Liver (tissue), 9 donors: ENCODE measurements around the gene PGAM5. TPM values are rescaled to one million over a fixed set of nuclear protein-coding genes. Genes with fewer than 3 reads are reported as not detected.

Experiments used
- DNase-seq: peaks from one replicate; pipeline ENCODE4 v3.0.0-alpha.2; 2017; ENCODE audit warnings: low spot score
- H3K27ac ChIP-seq, 2 donors: one replicate each; pipeline ENCODE4 v1.7.0; 2013; ENCODE audit warnings: inconsistent platforms in 2 of 2, low read length in 2 of 2, control low read depth in 1 of 2, low read depth in 1 of 2, mild to moderate bottlenecking in 1 of 2
- H3K27me3 ChIP-seq, 4 donors: one replicate each; pipeline versions ENCODE4 v1.6.1 to v1.7.0; 2013; ENCODE audit warnings: low read length in 3 of 4, inconsistent platforms in 1 of 4, mild to moderate bottlenecking in 1 of 4, moderate library complexity in 1 of 4; ENCODE audit not compliant: control insufficient read depth in 4 of 4, insufficient read depth in 4 of 4
- H3K36me3 ChIP-seq, 4 donors: one replicate each; pipeline versions ENCODE4 v1.6.1 to v1.7.0; 2013; ENCODE audit warnings: low read length in 3 of 4, mild to moderate bottlenecking in 3 of 4, low read depth in 1 of 4, moderate library complexity in 1 of 4; ENCODE audit not compliant: control insufficient read depth in 4 of 4, insufficient read depth in 3 of 4
- H3K4me1 ChIP-seq, 4 donors: one replicate each; pipeline versions ENCODE4 v1.6.1 to v1.7.0; 2013; ENCODE audit warnings: low read length in 3 of 4, mild to moderate bottlenecking in 3 of 4, moderate library complexity in 1 of 4; ENCODE audit not compliant: control insufficient read depth in 4 of 4, insufficient read depth in 4 of 4
- H3K4me3 ChIP-seq, 3 donors: one replicate each; pipeline versions ENCODE4 v1.6.1 to v1.7.0; 2013; ENCODE audit warnings: low read length in 3 of 3, control low read depth in 1 of 3, low read depth in 1 of 3, mild to moderate bottlenecking in 1 of 3
- H3K9ac ChIP-seq, 2 donors: one replicate each; pipeline ENCODE4 v1.7.0; 2013; ENCODE audit warnings: low read length in 2 of 2, mild to moderate bottlenecking in 2 of 2, moderate library complexity in 2 of 2, control low read depth in 1 of 2, low read depth in 1 of 2
- H3K9me3 ChIP-seq, 4 donors: one replicate each; pipeline versions ENCODE4 v1.6.1 to v1.7.0; 2013; ENCODE audit warnings: low read length in 3 of 4; ENCODE audit not compliant: control insufficient read depth in 4 of 4
- CTCF ChIP-seq: fragments of 150-350 bp; IDR thresholded peaks from 2 replicates; pipeline ENCODE4 v1.5.1; 2017; ENCODE audit warnings: improper control_type of control experiment, low read depth, low read length; ENCODE audit not compliant: missing input control
- EGR1 ChIP-seq, 2 donors: IDR thresholded peaks; 2 replicates each; pipeline ENCODE4 v1.6.1; 2016 to 2018; ENCODE audit warnings: antibody characterized with exemption in 2 of 2, low read depth in 2 of 2
- FOXA1 ChIP-seq: IDR thresholded peaks from 2 replicates; pipeline ENCODE4 v1.6.1; 2016; ENCODE audit warnings: antibody characterized with exemption
- FOXA2 ChIP-seq: IDR thresholded peaks from 2 replicates; pipeline ENCODE4 v1.6.1; 2016; ENCODE audit warnings: antibody characterized with exemption
- GABPA ChIP-seq, 2 donors: IDR thresholded peaks in 1 of 2; conservative IDR thresholded peaks in 1 of 2; 2 replicates each; pipeline ENCODE4 v1.6.1; 2016; ENCODE audit warnings: antibody characterized with exemption in 2 of 2, mild to moderate bottlenecking in 1 of 2, moderate library complexity in 1 of 2
- HNF4A ChIP-seq, 2 donors: conservative IDR thresholded peaks; 2 replicates each; pipeline ENCODE4 v1.6.1; 2016; ENCODE audit warnings: antibody characterized with exemption in 2 of 2, mild to moderate bottlenecking in 2 of 2
- HNF4G ChIP-seq: IDR thresholded peaks from 2 replicates; pipeline ENCODE4 v1.6.1; 2016; ENCODE audit warnings: antibody characterized with exemption
- JUND ChIP-seq, 2 donors: IDR thresholded peaks; 2 replicates each; pipeline ENCODE4 v1.6.1; 2016; ENCODE audit warnings: antibody characterized with exemption in 2 of 2
- NR2F2 ChIP-seq: IDR thresholded peaks from 2 replicates; pipeline ENCODE4 v1.6.1; 2016; ENCODE audit warnings: antibody characterized with exemption
- RAD21 ChIP-seq, 2 donors: IDR thresholded peaks; 2 replicates each; pipeline ENCODE4 v1.6.1; 2016; ENCODE audit warnings: antibody characterized with exemption in 2 of 2, mild to moderate bottlenecking in 2 of 2
- REST ChIP-seq: IDR thresholded peaks from 2 replicates; pipeline ENCODE4 v1.6.1; 2016; ENCODE audit warnings: antibody characterized with exemption, mild to moderate bottlenecking
- SP1 ChIP-seq: IDR thresholded peaks from 2 replicates; pipeline ENCODE4 v1.6.1; 2018; ENCODE audit warnings: antibody characterized with exemption, mild to moderate bottlenecking
- TAF1 ChIP-seq: conservative IDR thresholded peaks from 2 replicates; pipeline ENCODE4 v1.6.1; 2016; ENCODE audit warnings: antibody characterized with exemption, mild to moderate bottlenecking
- YY1 ChIP-seq: IDR thresholded peaks from 2 replicates; pipeline ENCODE4 v1.6.1; 2016; ENCODE audit warnings: antibody characterized with exemption, mild to moderate bottlenecking
- WGBS: extraction: QIAGEN DNeasy Blood & Tissue Kit; methylation state at CpG from one replicate; pipeline ENCODE4 v1.1.7; 2013; 5-methylcytosine and 5-hydroxymethylcytosine counted together
- polyA plus RNA-seq, 2 donors: library from polyadenylated mRNA; stranded (reverse) in 1 of 2; unstranded in 1 of 2; fragments of 200-250 nt in 1 of 2; fragments of >200 nt in 1 of 2; fragmentation: Nextera tagmentation in 1 of 2; extraction: Ambion mirVana in 1 of 2; gene quantifications; one replicate each; pipeline versions ENCODE4 v1.2.1 to v1.2.3, GENCODE V29; 2013 to 2015
- total RNA-seq, 2 donors: library from RNA; depleted of rRNA; stranded (reverse); fragments of >200 nt; gene quantifications; one replicate each; pipeline ENCODE4 v1.2.3, GENCODE V29; 2014
- TF ChIP-seq, protein P1 (sequence below): IDR thresholded peaks from 2 replicates; pipeline ENCODE4 v1.6.1; 2016; ENCODE audit warnings: antibody characterized with exemption
- TF ChIP-seq, protein P2 (sequence below): IDR thresholded peaks from 2 replicates; pipeline ENCODE4 v1.6.1; 2016; ENCODE audit warnings: antibody characterized with exemption
- donor health status: healthy.
- donor health status: healthy.
- donor health status: healthy.
- donor health status: healthy.
- donor health status: healthy.

PGAM5 gene
- total and polyA plus RNA-seq, 4 donors, result 6.3 to 34.0 (median 22.2) TPM

DNA sequence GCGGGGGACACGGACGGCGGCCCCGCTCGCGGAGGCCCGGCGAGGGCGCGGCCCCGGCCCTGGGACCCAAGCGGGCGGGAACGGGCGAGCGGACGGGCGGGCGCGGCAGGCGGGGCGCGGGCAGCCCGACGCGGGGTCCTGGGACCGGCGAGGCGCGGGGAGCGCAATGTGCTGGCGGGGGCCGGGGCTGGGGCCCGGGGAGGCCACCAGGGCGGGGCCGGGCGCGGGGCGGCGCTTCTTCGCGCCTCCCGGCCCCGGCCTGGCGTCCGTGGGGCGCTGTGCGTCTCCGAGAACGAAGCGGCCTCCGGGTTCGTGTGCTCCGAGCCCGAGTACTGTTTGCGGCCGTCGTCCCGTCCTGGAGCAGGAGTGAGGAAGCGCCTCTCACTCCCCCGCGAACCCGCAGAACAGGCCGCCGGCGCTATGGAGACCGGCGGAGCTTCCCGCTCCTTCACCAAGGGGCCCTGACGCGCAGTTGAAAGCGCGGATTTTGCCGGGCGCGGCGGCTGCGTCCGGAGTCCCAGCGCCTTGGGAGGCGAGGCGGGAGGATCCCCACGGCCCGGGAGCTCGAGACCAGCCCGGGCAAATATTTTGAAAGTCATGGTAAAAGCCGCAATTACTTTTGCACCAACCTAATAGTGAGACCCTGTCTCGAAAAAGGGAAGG lies 51.4 kb downstream of the PGAM5 start:
- H3K4me1 ChIP-seq, result peaks cover 3 to 21% (median 14%) of the 10 kb centered on the region in 4 donors
- H3K9ac ChIP-seq, result peak overlapping the region; percentile 41 to 75
- peak overlapping the region; percentile 87 to 94 for H3K27ac ChIP-seq
- peaks cover 0 to 2% (median 0%) of the 10 kb centered on the region in 4 donors for H3K36me3 ChIP-seq
- H3K27me3 ChIP-seq, result no peaks in the 10 kb centered on the region
- peak overlapping the region; percentile 28 to 99 (median 55) for H3K4me3 ChIP-seq
- H3K9me3 ChIP-seq, result no peaks in the 10 kb centered on the region
- TF ChIP-seq HNF4A (conservative IDR thresholded peaks at IDR 0.05) (no peak), FOXA2 (no peak), EGR1 (IDR thresholded peaks at IDR 0.05; ENCODE audit: low read depth in 2 of 2) (no peak), YY1 (peak; percentile 55), CTCF (no peak), TAF1 (peak; percentile 55), SP1 (peak; percentile 14)
- TF ChIP-seq, protein P1, sequence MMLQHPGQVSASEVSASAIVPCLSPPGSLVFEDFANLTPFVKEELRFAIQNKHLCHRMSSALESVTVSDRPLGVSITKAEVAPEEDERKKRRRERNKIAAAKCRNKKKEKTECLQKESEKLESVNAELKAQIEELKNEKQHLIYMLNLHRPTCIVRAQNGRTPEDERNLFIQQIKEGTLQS, result no peak
- peak; percentile 85 for DNase-seq
- WGBS, result under 1% methylated on average over 89 of the region's 89 CpGs

DNA sequence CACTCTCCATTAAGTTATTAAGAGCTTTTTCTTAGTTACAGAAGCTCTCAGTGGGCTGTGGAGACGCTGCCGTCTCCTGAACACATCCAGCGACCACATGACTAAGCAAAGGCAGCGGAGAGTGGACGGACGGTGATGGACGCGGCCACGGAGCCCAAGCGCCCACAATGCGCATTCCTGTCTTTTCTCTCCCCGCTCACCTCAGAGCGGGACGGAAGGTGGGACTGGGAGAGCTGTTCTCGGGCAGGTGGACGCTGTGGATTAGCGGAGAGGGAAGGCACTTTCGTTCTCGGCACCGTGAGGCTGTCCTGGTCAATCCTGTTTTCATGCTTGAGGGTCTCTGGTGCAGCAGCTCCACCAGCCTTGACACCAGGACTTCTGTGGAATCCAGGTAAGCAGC lies 53.6 kb downstream of the PGAM5 start:
- H3K9me3 ChIP-seq, result no peaks in the 10 kb centered on the region
- no peaks in the 10 kb centered on the region for H3K36me3 ChIP-seq
- TF ChIP-seq NR2F2 (no peak), HNF4G (no peak), FOXA1 (no peak), JUND (IDR thresholded peaks at IDR 0.05) (no peak), CTCF (no peak), RAD21 (IDR thresholded peaks at IDR 0.05) (no peak), YY1 (no peak), GABPA (IDR thresholded peaks at IDR 0.05 in 1 of 2, conservative IDR thresholded peaks at IDR 0.05 in 1 of 2) (no peak), EGR1 (IDR thresholded peaks at IDR 0.05; ENCODE audit: low read depth in 2 of 2) (no peak), REST (no peak), SP1 (no peak)
- TF ChIP-seq, protein P2, sequence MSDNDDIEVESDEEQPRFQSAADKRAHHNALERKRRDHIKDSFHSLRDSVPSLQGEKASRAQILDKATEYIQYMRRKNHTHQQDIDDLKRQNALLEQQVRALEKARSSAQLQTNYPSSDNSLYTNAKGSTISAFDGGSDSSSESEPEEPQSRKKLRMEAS, result no peak
- TF ChIP-seq, protein P1, result no peak
- no peak overlapping the region for H3K27ac ChIP-seq
- H3K4me1 ChIP-seq, result peaks cover 3 to 21% (median 14%) of the 10 kb centered on the region in 4 donors
- H3K4me3 ChIP-seq, result no peak overlapping the region
- H3K9ac ChIP-seq, result no peak overlapping the region
- H3K27me3 ChIP-seq, result no peaks in the 10 kb centered on the region
- WGBS, result 96% methylated on average over 20 of the region's 20 CpGs
- no peak for DNase-seq
